ENCODE results near the gene SEMA6C.
"Not testable (repeated sequence)": the region's sequence is repeated elsewhere in the genome, so short reads cannot be mapped to it uniquely, and the experiment has no call there.

Gene SEMA6C

GRCh38 chr1:151128800-151129199 is 17.6 kb downstream of the SEMA6C start:
- DNase-seq = no peak

GRCh38 chr1:151124763-151125403 is 21.5 kb downstream of the SEMA6C start:
- DNase-seq = no peak

- DNase-seq = no peak
These were observed 32.6 kb downstream of the SEMA6C start for GRCh38 chr1:151113877-151114276.

GRCh38 chr1:151108331-151108730 is 38.1 kb downstream of the SEMA6C start:
- DNase-seq = no peak

GRCh38 chr1:151106894-151107293 is 39.5 kb downstream of the SEMA6C start:
- DNase-seq = no peak

GRCh38 chr1:151104630-151105029 is 41.8 kb downstream of the SEMA6C start:
- no peak for DNase-seq

- no peak for DNase-seq
These were observed 48.3 kb downstream of the SEMA6C start for GRCh38 chr1:151098126-151098525.

- not testable (repeated sequence) for DNase-seq
These were observed 49.0 kb downstream of the SEMA6C start for GRCh38 chr1:151097426-151097825.

GRCh38 chr1:151085953-151086559 is 60.4 kb downstream of the SEMA6C start:
- no peak for DNase-seq

All from NCI-H1436 (cell line).